OCI-LY1 (cell line): ENCODE results near the gene MYADML2.

Experiments used
- H2AFZ ChIP-seq: fragments of 200-600 bp; sonication (generic), shearing (Covaris generic); 2 replicates; pipeline ENCODE4 v1.6.0; 2014; ENCODE audit warnings: antibody characterized with exemption, mild to moderate bottlenecking, low read length
- H3F3A ChIP-seq: fragments of 200-600 bp; sonication (generic), shearing (Covaris generic); 2 replicates; pipeline ENCODE4 v1.6.0; 2014; ENCODE audit warnings: mild to moderate bottlenecking, antibody characterized with exemption, low read length, moderate library complexity; ENCODE audit not compliant: insufficient read depth
- H3K27ac ChIP-seq: fragments of 200-600 bp; sonication (generic); 2 replicates; pipeline ENCODE4 v1.5.1; 2014; ENCODE audit warnings: low read length, mixed run types, mild to moderate bottlenecking, low read depth; ENCODE audit not compliant: poor library complexity, severe bottlenecking
- H3K27me3 ChIP-seq: fragments of 200-600 bp; sonication (generic); 2 replicates; pipeline ENCODE4 v1.6.0; 2014; ENCODE audit warnings: antibody characterized with exemption, mild to moderate bottlenecking, low read length, moderate library complexity; ENCODE audit not compliant: insufficient read depth
- H3K36me3 ChIP-seq: fragments of 200-600 bp; sonication (generic); 2 replicates; pipeline ENCODE4 v1.6.1; 2014; ENCODE audit warnings: mild to moderate bottlenecking, antibody characterized with exemption, low read length, moderate library complexity, mixed read lengths; ENCODE audit not compliant: insufficient read depth
- H3K4me1 ChIP-seq: fragments of 200-600 bp; sonication (generic); 2 replicates; pipeline ENCODE4 v1.5.1; 2014; ENCODE audit warnings: mild to moderate bottlenecking, low read length, moderate library complexity; ENCODE audit not compliant: insufficient read depth, severe bottlenecking
- H3K4me2 ChIP-seq: fragments of 200-600 bp; sonication (generic), shearing (Covaris generic); 2 replicates; pipeline ENCODE4 v1.6.1; 2014; ENCODE audit warnings: low read length
- H3K4me3 ChIP-seq: fragments of 200-600 bp; sonication (generic); 2 replicates; pipeline ENCODE4 v1.5.1; 2014; ENCODE audit warnings: low read length, low read depth, mild to moderate bottlenecking, mixed read lengths; ENCODE audit not compliant: poor library complexity, severe bottlenecking
- H3K79me2 ChIP-seq: fragments of 200-600 bp; shearing (Covaris generic); 2 replicates; pipeline ENCODE4 v1.6.1; 2016; ENCODE audit warnings: mixed run types, low read length, mixed read lengths; ENCODE audit not compliant: insufficient read depth
- H3K9ac ChIP-seq: fragments of 200-600 bp; sonication (generic), shearing (Covaris generic); 2 replicates; pipeline ENCODE4 v1.6.1; 2014; ENCODE audit warnings: mild to moderate bottlenecking, low read length, mixed read lengths
- H3K9me2 ChIP-seq: fragments of 200-600 bp; sonication (generic), shearing (Covaris generic); 2 replicates; pipeline ENCODE4 v1.6.1; 2014; ENCODE audit warnings: low read depth, mild to moderate bottlenecking, low read length, mixed read lengths
- H3K9me3 ChIP-seq: fragments of 200-600 bp; shearing (Covaris generic); 2 replicates; pipeline ENCODE4 v1.6.1; 2014; ENCODE audit warnings: low read length, mixed read lengths
- H4K20me1 ChIP-seq: fragments of 200-600 bp; sonication (generic), shearing (Covaris generic); 2 replicates; pipeline ENCODE4 v1.6.0; 2016; ENCODE audit warnings: mild to moderate bottlenecking, low read length; ENCODE audit not compliant: insufficient read depth
- EZH2 ChIP-seq: fragments of 200-600 bp; sonication (generic), shearing (Covaris generic); IDR thresholded peaks from 2 replicates; pipeline ENCODE4 v1.8.0; 2017; ENCODE audit warnings: borderline replicate concordance, mixed run types, mild to moderate bottlenecking, antibody characterized with exemption, low read length, moderate library complexity, mixed read lengths
- TF ChIP-seq, protein P1 (sequence below): fragments of 200-600 bp; sonication (generic), shearing (Covaris generic); IDR thresholded peaks from 2 replicates; pipeline ENCODE4 v1.5.1; 2017; ENCODE audit warnings: mild to moderate bottlenecking, antibody characterized with exemption, low read length, moderate library complexity, mixed read lengths

MYADML2 gene

DNA sequence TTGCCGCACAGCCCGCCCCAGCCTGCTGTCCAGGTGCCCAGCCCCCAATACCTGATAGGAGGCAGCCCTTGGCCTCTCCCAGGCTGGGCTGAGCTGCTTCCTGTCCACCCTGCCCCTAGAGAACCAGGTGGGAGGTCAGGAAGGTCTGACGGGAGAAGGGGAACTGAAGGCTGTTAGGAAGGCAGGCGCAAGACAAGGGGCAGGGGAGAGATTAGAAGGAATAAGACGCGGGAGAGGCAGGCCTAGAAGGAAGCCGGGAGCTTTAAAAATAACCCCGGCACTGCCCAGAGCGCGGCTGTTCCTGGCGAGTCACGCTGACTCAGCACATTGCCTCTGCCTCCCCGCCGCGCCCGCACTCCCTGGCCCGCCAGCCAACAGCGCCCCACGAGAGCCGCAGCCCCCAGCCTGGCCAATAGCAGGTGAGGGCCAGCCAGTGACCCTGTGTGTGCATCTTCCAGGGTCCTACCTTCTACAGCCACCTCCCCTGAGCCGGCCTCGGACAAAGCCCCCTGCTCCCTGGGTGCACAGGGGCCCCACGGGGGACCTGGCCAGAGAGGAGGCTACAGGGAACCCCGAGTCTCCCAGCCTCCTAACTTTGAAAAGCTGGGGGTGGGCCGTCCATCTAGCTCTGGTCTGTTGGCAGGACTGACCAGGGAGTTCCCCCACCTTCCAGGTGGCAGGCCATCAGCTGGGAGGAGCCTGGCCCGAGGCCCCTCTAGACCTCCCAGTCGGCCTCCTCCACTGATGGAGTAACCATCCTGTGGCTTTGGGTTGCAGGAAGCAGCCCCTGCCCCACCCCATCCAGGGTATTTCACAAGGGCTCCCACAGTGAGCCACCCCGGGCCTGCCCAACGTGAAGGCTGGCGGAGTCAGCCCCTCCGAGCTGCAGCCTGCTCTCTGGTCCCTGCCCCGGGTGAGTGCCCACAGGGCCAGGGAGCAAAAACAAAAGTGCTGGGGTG is 23.5 kb downstream of the MYADML2 start:
- Histone ChIP-seq H3K4me3 (no peak overlapping the region), H4K20me1 (no peaks in the 10 kb centered on the region), H3K9ac (no peak overlapping the region; the same call in 1 of the 2 replicates), H3K27me3 (no peaks in the 10 kb centered on the region), H3K9me3 (no peaks in the 10 kb centered on the region), H3K4me1 (peaks cover 40% of the 10 kb centered on the region), H3K36me3 (peaks cover 21% of the 10 kb centered on the region; the same call in 1 of the 2 replicates), H3K27ac (no peak overlapping the region), H3K4me2 (peak overlapping the region; percentile 65; the same call in 1 of the 2 replicates), H3F3A (no peaks in the 10 kb centered on the region), H3K79me2 (peaks cover 24% of the 10 kb centered on the region), H2AFZ (no peak overlapping the region), H3K9me2 (no peaks in the 10 kb centered on the region)
- no peak for TF ChIP-seq EZH2
- TF ChIP-seq, protein P1, sequence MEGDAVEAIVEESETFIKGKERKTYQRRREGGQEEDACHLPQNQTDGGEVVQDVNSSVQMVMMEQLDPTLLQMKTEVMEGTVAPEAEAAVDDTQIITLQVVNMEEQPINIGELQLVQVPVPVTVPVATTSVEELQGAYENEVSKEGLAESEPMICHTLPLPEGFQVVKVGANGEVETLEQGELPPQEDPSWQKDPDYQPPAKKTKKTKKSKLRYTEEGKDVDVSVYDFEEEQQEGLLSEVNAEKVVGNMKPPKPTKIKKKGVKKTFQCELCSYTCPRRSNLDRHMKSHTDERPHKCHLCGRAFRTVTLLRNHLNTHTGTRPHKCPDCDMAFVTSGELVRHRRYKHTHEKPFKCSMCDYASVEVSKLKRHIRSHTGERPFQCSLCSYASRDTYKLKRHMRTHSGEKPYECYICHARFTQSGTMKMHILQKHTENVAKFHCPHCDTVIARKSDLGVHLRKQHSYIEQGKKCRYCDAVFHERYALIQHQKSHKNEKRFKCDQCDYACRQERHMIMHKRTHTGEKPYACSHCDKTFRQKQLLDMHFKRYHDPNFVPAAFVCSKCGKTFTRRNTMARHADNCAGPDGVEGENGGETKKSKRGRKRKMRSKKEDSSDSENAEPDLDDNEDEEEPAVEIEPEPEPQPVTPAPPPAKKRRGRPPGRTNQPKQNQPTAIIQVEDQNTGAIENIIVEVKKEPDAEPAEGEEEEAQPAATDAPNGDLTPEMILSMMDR, result no peak

- Histone ChIP-seq H3F3A (no peaks in the 10 kb centered on the region), H4K20me1 (no peaks in the 10 kb centered on the region), H3K9me2 (no peaks in the 10 kb centered on the region), H2AFZ (no peak overlapping the region), H3K79me2 (peaks cover 24% of the 10 kb centered on the region), H3K4me2 (no peak overlapping the region), H3K27ac (no peak overlapping the region), H3K4me1 (peaks cover 38% of the 10 kb centered on the region), H3K4me3 (no peak overlapping the region), H3K9me3 (no peaks in the 10 kb centered on the region), H3K9ac (no peak overlapping the region), H3K27me3 (no peaks in the 10 kb centered on the region), H3K36me3 (peaks cover 21% of the 10 kb centered on the region; the same call in 1 of the 2 replicates)
- TF ChIP-seq EZH2, result no peak
- TF ChIP-seq, protein P1, result no peak
Observed at GRCh38 chr17:81922566-81923301, 24.3 kb downstream of the MYADML2 start.

DNA sequence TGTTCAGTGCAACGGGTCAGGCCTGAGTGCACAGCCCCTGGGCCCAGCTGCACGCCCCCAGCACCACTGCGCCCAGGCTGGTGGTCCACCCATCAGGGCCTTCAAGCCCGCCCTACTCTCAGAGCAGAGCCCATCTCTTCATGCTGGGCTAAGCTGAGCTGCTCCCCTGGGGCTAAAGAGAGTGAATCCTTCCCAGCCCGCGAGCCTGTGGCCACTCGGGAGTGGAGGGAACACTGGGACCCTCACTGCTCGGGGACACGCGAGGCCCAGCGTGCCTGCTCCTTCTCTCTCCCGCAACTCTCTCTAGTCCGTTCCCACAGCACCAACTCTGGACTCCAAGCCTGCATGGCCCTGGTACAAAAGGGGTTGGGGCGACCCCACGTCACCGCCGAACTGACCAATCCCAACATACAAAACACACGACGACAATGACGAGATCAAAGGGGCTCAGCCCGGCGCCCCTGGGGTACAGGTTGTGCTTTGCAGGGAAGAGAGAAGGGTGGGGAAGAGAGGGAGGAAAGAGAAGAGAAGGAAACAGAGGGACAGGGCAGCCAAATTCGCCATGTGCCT is 25.0 kb downstream of the MYADML2 start:
- peaks cover 24% of the 10 kb centered on the region for H3K79me2 ChIP-seq

More for the DNA sequence above, 25.0 kb downstream of the MYADML2 start:
- Histone ChIP-seq H3K4me1 (peaks cover 43% of the 10 kb centered on the region), H3K27me3 (no peaks in the 10 kb centered on the region), H3K9me3 (no peaks in the 10 kb centered on the region), H3K9ac (no peak overlapping the region), H2AFZ (no peak overlapping the region), H3K4me2 (no peak overlapping the region), H4K20me1 (no peaks in the 10 kb centered on the region), H3K36me3 (peaks cover 21% of the 10 kb centered on the region; the same call in 1 of the 2 replicates), H3K27ac (no peak overlapping the region), H3K4me3 (no peak overlapping the region), H3F3A (no peaks in the 10 kb centered on the region), H3K9me2 (no peaks in the 10 kb centered on the region)
- TF ChIP-seq, protein P1, result no peak
- no peak for TF ChIP-seq EZH2
